Osteocyte (in vitro differentiated cells): ENCODE data around the gene TBC1D16. TPM values are rescaled to one million over a fixed set of nuclear protein-coding genes. Genes with fewer than 3 reads are reported as not detected.

Experiments used
- DNase-seq: peaks from one replicate; pipeline ENCODE4 v3.0.0; 2021; ENCODE audit warnings: mixed read lengths; ENCODE audit not compliant: unreplicated experiment; ENCODE audit errors: extremely low spot score
- H3K27ac Mint-ChIP-seq: one replicate; pipeline ENCODE4 v1.8.0; 2021; ENCODE audit warnings: mild to moderate bottlenecking, mixed read lengths; ENCODE audit not compliant: unreplicated experiment
- H3K27me3 Mint-ChIP-seq: one replicate; pipeline ENCODE4 v1.8.0; 2021; ENCODE audit warnings: mixed read lengths; ENCODE audit not compliant: unreplicated experiment
- H3K36me3 Mint-ChIP-seq: one replicate; pipeline ENCODE4 v1.8.0; 2021; ENCODE audit warnings: mixed read lengths; ENCODE audit not compliant: unreplicated experiment
- H3K4me1 Mint-ChIP-seq: one replicate; pipeline ENCODE4 v1.8.0; 2021; ENCODE audit warnings: mixed read lengths; ENCODE audit not compliant: unreplicated experiment
- H3K4me3 Mint-ChIP-seq: one replicate; pipeline ENCODE4 v1.8.0; 2021; ENCODE audit warnings: mild to moderate bottlenecking, moderate library complexity, mixed read lengths; ENCODE audit not compliant: unreplicated experiment
- H3K9me3 Mint-ChIP-seq: one replicate; pipeline ENCODE4 v1.8.0; 2021; ENCODE audit warnings: mixed read lengths; ENCODE audit not compliant: unreplicated experiment
- total RNA-seq: library from RNA; stranded (reverse); gene quantifications from 2 replicates; pipeline ENCODE4 v1.2.1, GENCODE V29; 2021
- TF ChIP-seq, protein P1 (sequence below): fragments of 200-600 bp; sonication (generic); IDR thresholded peaks from 2 replicates; pipeline ENCODE4 v1.5.0; 2021; ENCODE audit warnings: antibody characterized with exemption, mild to moderate bottlenecking, moderate library complexity

The TBC1D16 gene
- total RNA-seq, 1 donor from 2014 or later, result 45.9 TPM

GRCh38 chr17:79938336-79939093 is 97.2 kb downstream of the TBC1D16 start:
- Mint-ChIP-seq H3K4me3 (no peak overlapping the region), H3K4me1 (peaks cover 26% of the 10 kb centered on the region), H3K36me3 (peaks cover 20% of the 10 kb centered on the region), H3K27ac (no peak overlapping the region), H3K9me3 (no peaks in the 10 kb centered on the region), H3K27me3 (no peaks in the 10 kb centered on the region)
- DNase-seq, result no peak
- TF ChIP-seq, protein P1, sequence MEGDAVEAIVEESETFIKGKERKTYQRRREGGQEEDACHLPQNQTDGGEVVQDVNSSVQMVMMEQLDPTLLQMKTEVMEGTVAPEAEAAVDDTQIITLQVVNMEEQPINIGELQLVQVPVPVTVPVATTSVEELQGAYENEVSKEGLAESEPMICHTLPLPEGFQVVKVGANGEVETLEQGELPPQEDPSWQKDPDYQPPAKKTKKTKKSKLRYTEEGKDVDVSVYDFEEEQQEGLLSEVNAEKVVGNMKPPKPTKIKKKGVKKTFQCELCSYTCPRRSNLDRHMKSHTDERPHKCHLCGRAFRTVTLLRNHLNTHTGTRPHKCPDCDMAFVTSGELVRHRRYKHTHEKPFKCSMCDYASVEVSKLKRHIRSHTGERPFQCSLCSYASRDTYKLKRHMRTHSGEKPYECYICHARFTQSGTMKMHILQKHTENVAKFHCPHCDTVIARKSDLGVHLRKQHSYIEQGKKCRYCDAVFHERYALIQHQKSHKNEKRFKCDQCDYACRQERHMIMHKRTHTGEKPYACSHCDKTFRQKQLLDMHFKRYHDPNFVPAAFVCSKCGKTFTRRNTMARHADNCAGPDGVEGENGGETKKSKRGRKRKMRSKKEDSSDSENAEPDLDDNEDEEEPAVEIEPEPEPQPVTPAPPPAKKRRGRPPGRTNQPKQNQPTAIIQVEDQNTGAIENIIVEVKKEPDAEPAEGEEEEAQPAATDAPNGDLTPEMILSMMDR, result no peak

GRCh38 chr17:79937391-79938335 is 98.0 kb downstream of the TBC1D16 start:
- Mint-ChIP-seq H3K27me3 (no peaks in the 10 kb centered on the region), H3K36me3 (peaks cover 14% of the 10 kb centered on the region), H3K4me3 (no peak overlapping the region), H3K4me1 (peaks cover 30% of the 10 kb centered on the region), H3K27ac (no peak overlapping the region), H3K9me3 (no peaks in the 10 kb centered on the region)
- DNase-seq, result no peak
- TF ChIP-seq, protein P1, result no peak

- Mint-ChIP-seq H3K27me3 (no peaks in the 10 kb centered on the region), H3K9me3 (no peaks in the 10 kb centered on the region), H3K27ac (no peak overlapping the region), H3K4me1 (peaks cover 30% of the 10 kb centered on the region), H3K36me3 (peaks cover 14% of the 10 kb centered on the region), H3K4me3 (no peak overlapping the region)
- no peak for DNase-seq
- TF ChIP-seq, protein P1, result no peak
These were observed 98.9 kb downstream of the TBC1D16 start for GRCh38 chr17:79936641-79937381.

- Mint-ChIP-seq H3K4me3 (no peak overlapping the region), H3K27me3 (no peaks in the 10 kb centered on the region), H3K9me3 (no peaks in the 10 kb centered on the region), H3K4me1 (peaks cover 30% of the 10 kb centered on the region), H3K27ac (no peak overlapping the region), H3K36me3 (peaks cover 14% of the 10 kb centered on the region)
- TF ChIP-seq, protein P1, result no peak
- DNase-seq, result no peak
These were observed 99.6 kb downstream of the TBC1D16 start for GRCh38 chr17:79936050-79936449.
